Measurements from ENCODE around the gene CPHXL2. TPM values are rescaled to one million over a fixed set of nuclear protein-coding genes. Genes with fewer than 3 reads are reported as not detected.

CPHXL2 gene
- total and polyA plus RNA-seq, 8 donors: 0.17 to 0.52 (median 0.52) TPM; not detected in 5

DNA sequence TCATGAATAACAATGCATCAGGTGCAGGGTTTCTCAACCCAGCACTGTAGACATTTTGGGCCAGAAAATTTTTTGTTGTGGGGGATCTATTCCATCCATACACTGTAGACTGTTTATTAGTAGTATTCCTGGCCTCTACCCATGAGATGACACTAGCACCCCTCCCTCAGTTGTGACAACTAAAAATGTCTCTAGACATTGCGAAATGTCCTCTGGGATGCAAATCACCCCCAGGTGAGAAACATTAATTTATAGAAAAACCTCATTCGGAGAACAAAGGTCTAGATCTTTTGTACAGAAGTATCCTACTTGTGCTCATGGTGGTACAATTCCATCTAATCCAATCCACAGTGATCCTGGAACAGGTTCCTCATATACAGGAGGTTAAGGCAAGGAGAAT is 58.0 kb downstream of the CPHXL2 start:
- Histone ChIP-seq H3K4me1 (peaks cover 8 to 31% of the 10 kb centered on the region in 2 donors), H3K27me3 (no peaks in the 10 kb centered on the region), H3K9me3 (no peaks in the 10 kb centered on the region), H3K27ac (no peak overlapping the region), H3K4me3 (no peak overlapping the region), H3K36me3 (peaks cover 0 to 62% of the 10 kb centered on the region in 2 donors)
- TF ChIP-seq CTCF (IDR thresholded peaks at IDR 0.05): no peak
- intact Hi-C loops (cut with DNase I): no loop called here
- DNase-seq: no peak
- ATAC-seq: no peak

- intact Hi-C loops (cut with DNase I): no loop called here
These were observed 59.7 kb downstream of the CPHXL2 start for GRCh38 chr16:75617121-75617520.

DNA sequence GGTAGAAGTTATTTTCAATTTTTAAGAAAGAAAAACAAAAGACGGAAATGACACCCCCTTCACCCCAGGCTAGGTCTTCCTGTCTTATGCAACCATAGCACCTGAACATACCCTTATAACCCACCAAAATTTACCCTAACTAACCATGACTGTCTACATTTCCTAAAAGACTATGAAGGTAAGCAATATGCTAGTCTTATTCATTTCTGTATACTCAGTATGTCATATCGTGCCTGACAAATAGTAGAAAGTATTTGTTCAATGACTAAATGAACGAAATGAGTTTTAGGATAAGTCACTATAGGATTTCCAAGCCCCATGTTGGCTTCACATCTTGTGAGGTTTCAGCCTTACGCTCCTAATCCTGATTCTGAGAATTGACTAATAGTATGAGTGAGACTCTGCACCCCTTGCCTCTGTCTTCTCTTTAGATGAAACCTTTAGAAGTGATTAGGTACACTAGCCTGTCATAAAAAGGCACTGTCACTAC is 60.2 kb downstream of the CPHXL2 start:
- TF ChIP-seq CTCF (IDR thresholded peaks at IDR 0.05): no peak
- intact Hi-C loops (cut with DNase I): no loop called here
- H3K4me1 ChIP-seq: peaks cover 0 to 21% of the 10 kb centered on the region in 2 donors
- DNase-seq: no peak
- no peak overlapping the region for H3K27ac ChIP-seq
- peaks cover 0 to 84% of the 10 kb centered on the region in 2 donors for H3K36me3 ChIP-seq
- H3K4me3 ChIP-seq: no peak overlapping the region
- ATAC-seq: no peak
- no peaks in the 10 kb centered on the region for H3K9me3 ChIP-seq
- H3K27me3 ChIP-seq: no peaks in the 10 kb centered on the region

More at GRCh38 chr16:75617121-75617520, 59.7 kb downstream of the CPHXL2 start:
- TF ChIP-seq CTCF (IDR thresholded peaks at IDR 0.05): no peak
- H3K4me1 ChIP-seq: peaks cover 4 to 26% of the 10 kb centered on the region in 2 donors
- H3K4me3 ChIP-seq: no peak overlapping the region
- DNase-seq (no peak), ATAC-seq (no peak)
- no peak overlapping the region for H3K27ac ChIP-seq
- H3K9me3 ChIP-seq: no peaks in the 10 kb centered on the region
- H3K27me3 ChIP-seq: no peaks in the 10 kb centered on the region
- peaks cover 0 to 79% of the 10 kb centered on the region in 2 donors for H3K36me3 ChIP-seq

DNA sequence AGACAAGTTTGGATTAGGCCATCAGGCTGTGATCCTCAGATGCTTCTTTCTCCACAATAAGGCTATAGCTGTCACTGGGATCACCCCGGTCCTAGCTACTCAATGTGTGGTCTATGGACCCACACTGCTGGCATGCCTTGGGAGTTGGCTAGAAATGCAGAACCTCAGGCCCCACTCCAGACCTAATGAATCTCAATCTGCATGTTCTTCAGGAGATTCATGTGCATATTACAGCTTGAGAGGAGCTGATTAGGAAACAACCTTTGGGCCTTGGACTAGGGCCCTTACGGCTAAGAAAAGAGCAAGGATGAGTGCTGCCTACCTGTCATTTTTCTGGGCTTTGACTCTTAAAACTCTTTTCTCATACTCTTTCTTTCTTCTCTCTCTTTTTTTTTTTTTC is 61.2 kb downstream of the CPHXL2 start:
- peaks cover 0 to 94% of the 10 kb centered on the region in 2 donors for H3K36me3 ChIP-seq
- ATAC-seq: no peak
- no peak overlapping the region for H3K27ac ChIP-seq
- no peak for DNase-seq
- TF ChIP-seq CTCF (IDR thresholded peaks at IDR 0.05): no peak
- no peaks in the 10 kb centered on the region for H3K27me3 ChIP-seq
- intact Hi-C loops (cut with DNase I): no loop called here
- no peaks in the 10 kb centered on the region for H3K9me3 ChIP-seq
- no peak overlapping the region for H3K4me3 ChIP-seq
- peaks cover 0 to 11% of the 10 kb centered on the region in 2 donors for H3K4me1 ChIP-seq

DNA sequence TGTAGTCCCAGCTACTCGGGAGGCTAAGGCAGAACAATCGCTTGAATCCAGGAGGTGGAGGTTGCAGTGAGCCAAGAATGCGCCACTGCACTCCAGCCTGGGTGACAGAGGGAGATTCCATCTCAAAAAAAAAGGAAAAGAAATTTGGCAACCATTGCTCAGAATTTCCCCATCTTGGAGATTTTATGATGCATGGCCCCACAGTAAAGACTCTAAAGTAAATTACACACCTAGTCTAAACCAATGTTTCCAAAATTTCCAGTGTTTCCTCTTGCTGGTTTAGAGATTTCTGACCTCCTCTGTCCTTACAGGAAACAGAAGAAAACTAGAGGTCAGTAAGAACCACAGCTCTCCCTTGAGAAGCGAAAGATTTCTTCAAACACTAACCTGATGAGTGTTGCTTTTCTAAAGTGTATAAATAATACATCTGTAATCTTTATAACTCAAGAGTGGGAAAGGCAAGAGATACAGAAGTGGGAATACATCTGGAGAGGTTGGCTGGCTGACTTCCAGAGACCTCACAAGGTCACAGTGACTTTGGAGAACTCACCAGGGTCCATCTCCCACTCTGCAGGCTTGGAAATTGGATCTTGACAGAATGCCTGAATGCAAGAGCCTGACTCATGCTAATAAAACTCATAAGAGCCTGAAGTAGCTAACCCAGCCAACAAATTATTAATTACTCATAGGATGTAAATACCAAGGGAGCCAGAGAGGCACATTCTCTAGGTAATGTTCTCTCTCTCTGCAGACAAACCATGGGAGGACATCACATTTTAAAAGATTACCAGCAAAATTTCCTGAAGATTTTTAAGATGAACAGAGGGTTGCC is 62.5 kb downstream of the CPHXL2 start:
- Histone ChIP-seq H3K27me3 (no peaks in the 10 kb centered on the region), H3K36me3 (peaks cover 0 to 99% of the 10 kb centered on the region in 2 donors), H3K9me3 (no peaks in the 10 kb centered on the region), H3K4me3 (no peak overlapping the region), H3K27ac (no peak overlapping the region), H3K4me1 (no peaks in the 10 kb centered on the region)
- ATAC-seq (peak; percentile 82), DNase-seq (no peak)
- no peak for TF ChIP-seq CTCF (IDR thresholded peaks at IDR 0.05)
- intact Hi-C loops (cut with DNase I): no loop called here
